GM12864 (cell line): ENCODE results near the gene RERE.
A peak's percentile ranks its signal among the peaks of the same experiment; 100 is the strongest.

Experiments used
- DNase-seq: peaks from one replicate; pipeline ENCODE4 v3.0.0-alpha.2; 2011; ENCODE audit warnings: low read depth
- H3K4me3 ChIP-seq: 2 replicates; pipeline ENCODE4 v1.5.1; 2011; ENCODE audit warnings: mild to moderate bottlenecking, low read depth, low read length, control low read depth
- TF ChIP-seq, protein P1 (sequence below): IDR thresholded peaks from 2 replicates; pipeline ENCODE4 v1.5.1; 2011; ENCODE audit warnings: low read depth, mild to moderate bottlenecking, moderate library complexity, low read length, control low read depth, inconsistent platforms; ENCODE audit errors: missing control alignments

RERE gene

DNA sequence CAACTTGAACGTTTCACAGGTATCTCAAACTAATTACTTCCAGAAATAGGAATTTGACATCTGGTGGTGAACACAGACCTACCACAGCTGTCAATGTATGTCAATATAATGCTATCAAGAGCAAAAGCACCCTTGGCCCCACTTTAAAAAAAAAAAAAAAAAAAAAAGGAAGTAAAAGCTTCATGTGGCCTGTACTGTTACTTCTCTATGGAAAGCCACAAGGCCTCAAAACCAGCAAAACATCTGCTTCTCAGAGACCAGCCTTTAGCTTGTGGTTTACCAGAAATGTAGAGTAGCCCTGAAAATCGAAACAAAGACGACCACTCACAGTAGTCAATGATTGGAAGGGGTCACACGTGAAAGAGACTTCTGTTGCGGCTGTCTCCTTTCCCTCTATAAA, 389.9 kb downstream of the RERE start:
- H3K4me3 ChIP-seq = no peak overlapping the region; the same call in 1 of the 2 replicates
- peak; percentile 95 for DNase-seq
- TF ChIP-seq, protein P1, sequence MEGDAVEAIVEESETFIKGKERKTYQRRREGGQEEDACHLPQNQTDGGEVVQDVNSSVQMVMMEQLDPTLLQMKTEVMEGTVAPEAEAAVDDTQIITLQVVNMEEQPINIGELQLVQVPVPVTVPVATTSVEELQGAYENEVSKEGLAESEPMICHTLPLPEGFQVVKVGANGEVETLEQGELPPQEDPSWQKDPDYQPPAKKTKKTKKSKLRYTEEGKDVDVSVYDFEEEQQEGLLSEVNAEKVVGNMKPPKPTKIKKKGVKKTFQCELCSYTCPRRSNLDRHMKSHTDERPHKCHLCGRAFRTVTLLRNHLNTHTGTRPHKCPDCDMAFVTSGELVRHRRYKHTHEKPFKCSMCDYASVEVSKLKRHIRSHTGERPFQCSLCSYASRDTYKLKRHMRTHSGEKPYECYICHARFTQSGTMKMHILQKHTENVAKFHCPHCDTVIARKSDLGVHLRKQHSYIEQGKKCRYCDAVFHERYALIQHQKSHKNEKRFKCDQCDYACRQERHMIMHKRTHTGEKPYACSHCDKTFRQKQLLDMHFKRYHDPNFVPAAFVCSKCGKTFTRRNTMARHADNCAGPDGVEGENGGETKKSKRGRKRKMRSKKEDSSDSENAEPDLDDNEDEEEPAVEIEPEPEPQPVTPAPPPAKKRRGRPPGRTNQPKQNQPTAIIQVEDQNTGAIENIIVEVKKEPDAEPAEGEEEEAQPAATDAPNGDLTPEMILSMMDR = no peak

DNA sequence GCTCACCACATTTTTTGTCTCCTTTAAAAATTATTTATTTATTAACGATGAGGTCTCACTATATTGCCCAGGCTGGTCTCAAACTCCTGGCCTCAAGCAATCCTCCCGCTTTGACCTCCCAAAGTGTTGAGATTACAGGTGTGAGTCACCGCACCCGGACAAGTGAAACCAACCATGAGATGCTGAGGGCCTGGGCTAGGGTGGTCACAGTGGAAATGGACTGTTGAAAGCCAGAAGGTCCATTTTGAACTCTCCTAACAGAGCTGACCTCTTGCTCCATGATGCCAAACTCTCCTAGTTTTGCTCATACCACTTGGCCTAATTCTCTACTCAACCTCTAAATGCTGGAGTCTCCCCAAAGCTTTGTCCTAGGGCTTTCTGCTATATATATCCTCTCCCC, 390.4 kb downstream of the RERE start:
- no peak overlapping the region for H3K4me3 ChIP-seq
- DNase-seq = no peak
- TF ChIP-seq, protein P1 = no peak

DNA sequence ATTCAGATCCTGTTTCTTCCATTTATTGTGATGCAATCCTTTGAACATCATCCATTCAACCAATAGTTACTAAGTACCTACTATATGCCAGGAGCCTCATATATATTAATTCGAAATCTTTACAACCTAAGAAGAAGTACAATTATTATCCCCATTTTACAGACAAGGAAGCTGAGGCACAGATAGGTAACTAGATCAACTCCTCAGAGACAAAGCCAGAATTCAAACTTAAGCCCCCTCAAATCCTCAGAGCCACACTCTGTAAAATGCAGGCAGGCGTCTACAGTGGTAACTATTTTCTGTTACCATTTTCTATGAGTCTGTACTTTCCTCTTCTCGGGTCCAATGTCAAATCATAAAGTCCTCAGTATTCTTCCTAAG, 391.7 kb downstream of the RERE start:
- H3K4me3 ChIP-seq = no peak overlapping the region
- TF ChIP-seq, protein P1 = no peak
- DNase-seq = no peak

DNA sequence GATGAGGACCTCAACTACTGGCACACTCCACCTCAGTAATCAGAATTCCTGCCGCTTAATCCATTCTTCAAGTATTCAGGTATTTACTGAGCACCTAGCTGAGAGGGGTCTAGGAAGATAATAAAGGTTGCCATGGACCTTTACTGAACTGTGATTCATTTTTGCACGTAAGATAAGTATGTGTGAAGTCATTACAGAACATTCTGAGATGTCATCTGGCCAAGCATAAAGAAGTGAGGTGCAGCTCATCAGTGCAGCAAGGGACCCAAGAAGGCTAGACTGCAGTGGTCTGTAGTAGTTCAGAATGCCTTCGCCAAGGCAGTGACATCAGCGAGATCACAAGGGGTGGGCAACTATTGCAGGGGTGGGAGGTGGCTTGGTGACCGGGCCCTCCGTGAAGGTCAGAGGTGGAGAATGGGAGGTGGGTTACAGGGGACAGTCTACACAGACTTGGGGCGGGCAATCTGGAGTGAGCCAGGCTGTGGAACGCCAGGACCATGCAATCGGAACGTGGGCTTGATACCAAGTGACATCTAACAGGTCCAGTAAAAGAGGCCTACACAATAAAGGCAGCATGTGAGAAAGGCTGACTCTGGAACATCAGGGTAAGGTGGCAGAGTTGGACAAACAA, 392.2 kb downstream of the RERE start:
- H3K4me3 ChIP-seq = no peak overlapping the region
- no peak for DNase-seq
- TF ChIP-seq, protein P1 = no peak

DNA sequence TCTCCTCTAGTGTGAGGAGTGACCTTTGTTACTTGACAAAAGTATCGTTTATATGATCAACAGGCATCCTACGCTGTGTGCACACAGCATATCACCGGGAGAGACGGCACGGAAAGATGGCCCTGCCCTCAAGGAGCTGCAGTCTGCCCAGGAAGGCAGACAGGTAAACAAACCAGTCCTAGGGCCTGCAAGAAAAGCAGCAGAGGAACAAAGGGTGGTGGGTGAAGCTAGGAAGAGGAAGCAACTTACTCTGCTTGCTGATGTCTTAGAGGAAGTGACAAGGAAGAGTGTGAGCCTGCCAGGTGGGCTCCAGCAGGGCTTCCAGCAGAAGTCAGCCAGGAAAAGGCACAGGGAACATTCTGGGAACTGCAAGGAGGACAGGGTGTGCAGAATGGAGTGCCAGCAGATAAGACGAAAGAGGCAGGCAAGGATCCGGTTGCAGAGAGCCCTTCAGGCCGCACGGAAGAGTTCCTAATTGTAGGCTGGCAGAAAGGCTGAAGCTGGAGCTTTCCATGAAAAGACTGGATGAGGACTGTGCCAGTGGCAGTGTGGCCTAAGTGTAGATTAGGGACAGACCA, 392.8 kb downstream of the RERE start:
- H3K4me3 ChIP-seq = peak overlapping the region; percentile 69
- DNase-seq = peak; percentile 80
- TF ChIP-seq, protein P1 = no peak

DNA sequence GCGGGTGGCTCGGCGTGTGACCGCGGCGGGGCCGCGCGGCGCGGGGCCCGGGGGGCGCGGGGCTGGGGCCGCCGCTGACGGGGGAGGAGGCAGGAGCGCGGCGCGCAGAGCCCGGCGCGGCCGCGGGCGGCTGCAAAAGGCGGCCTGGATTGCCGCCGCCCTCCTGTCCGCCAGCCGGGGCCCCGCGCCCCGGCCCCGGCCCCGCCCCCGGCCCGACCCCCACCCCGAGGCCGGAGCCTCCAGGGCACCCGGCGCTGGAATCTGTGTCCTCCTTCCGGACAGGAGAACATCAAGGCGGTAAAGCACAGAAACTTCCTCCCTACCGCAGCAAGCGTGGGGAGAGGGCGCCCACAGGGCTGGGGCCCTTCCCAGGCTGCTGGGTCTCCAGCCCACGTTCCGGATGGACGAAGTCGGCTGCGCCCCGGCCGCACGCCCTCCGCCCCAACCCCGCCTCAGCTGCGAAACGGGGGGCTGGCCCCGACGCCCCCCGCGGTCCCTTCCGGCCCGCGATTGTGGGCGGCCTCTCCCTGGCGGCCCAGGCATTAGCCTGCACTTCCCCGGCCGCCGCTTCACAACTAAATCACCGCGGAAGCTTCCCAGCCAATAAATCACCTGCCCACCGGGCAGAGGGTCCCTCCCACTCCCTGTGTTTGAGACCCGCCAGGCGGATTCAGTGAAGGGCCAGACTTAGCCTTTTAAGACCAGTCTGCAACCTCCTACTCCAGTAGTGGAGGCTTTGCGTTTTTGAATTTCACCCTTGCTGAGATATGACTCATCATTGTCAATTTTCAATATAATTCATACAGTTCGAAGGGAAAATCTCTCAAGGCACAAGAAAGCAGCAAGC, 393.5 kb downstream of the RERE start:
- TF ChIP-seq, protein P1 = no peak
- peak overlapping the region; percentile 69 for H3K4me3 ChIP-seq
- DNase-seq = no peak
